Measurements from ENCODE around the gene INTS4.

GRCh38 chr11:78022397-78023396, 28.2 kb upstream of the INTS4 start, which contains the start of gene KCTD14:
- no peak for TF ChIP-seq CTCF (optimal IDR thresholded peaks at IDR 0.05 in 1 of 3, IDR thresholded peaks at IDR 0.05 in 1 of 3, conservative IDR thresholded peaks at IDR 0.05 in 1 of 3; ENCODE audit: extremely low read depth in 1 of 3, insufficient read depth in 2 of 3, low read length in 3 of 3)
- TF ChIP-seq EZH2 (IDR thresholded peaks at IDR 0.05; ENCODE audit: low read length): no peak
